SK-N-SH (cell line): Measurements from ENCODE around the gene RAB6B.

Experiments
- CHD2 ChIP-seq: fragments of 150-350 bp; IDR thresholded peaks from 2 replicates; pipeline ENCODE4 v1.6.1; 2018; ENCODE audit warnings: low read length; ENCODE audit not compliant: partially characterized antibody
- ELF1 ChIP-seq: IDR thresholded peaks from 2 replicates; pipeline ENCODE4 v1.4.0; 2012
- EP300 ChIP-seq, 2 experiments: IDR thresholded peaks; 2 replicates each; pipeline versions ENCODE4 v1.4.0 to v1.6.1; 2012; ENCODE audit warnings: borderline replicate concordance in 1 of 2, low read depth in 1 of 2, low read length in 1 of 2
- MAX ChIP-seq: IDR thresholded peaks from 2 replicates; pipeline ENCODE4 v1.4.0; 2012; ENCODE audit warnings: low read depth
- MXI1 ChIP-seq: IDR thresholded peaks from 2 replicates; pipeline ENCODE4 v1.6.1; 2012; ENCODE audit warnings: mild to moderate bottlenecking, low read depth, low read length, improper control_type of control experiment
- NFIC ChIP-seq: IDR thresholded peaks from 2 replicates; pipeline ENCODE4 v1.4.0; 2012; ENCODE audit warnings: borderline replicate concordance
- POLR2AphosphoS5 ChIP-seq: IDR thresholded peaks from 2 replicates; pipeline ENCODE4 v1.6.1; 2012; ENCODE audit warnings: low read depth, low read length
- RAD21 ChIP-seq: IDR thresholded peaks from 2 replicates; pipeline ENCODE4 v1.6.1; 2012; ENCODE audit warnings: mild to moderate bottlenecking, low read length
- USF2 ChIP-seq: fragments of 150-350 bp; IDR thresholded peaks from 2 replicates; pipeline ENCODE4 v1.6.1; 2017; ENCODE audit warnings: antibody characterized with exemption, low read length, low read depth, borderline replicate concordance
- YY1 ChIP-seq: IDR thresholded peaks from 2 replicates; pipeline ENCODE4 v1.4.0; 2012; ENCODE audit warnings: low read depth, mild to moderate bottlenecking
- TF ChIP-seq, protein P1 (sequence below): IDR thresholded peaks from 2 replicates; pipeline ENCODE4 v1.4.0; 2012; ENCODE audit warnings: low read depth, borderline replicate concordance
- TF ChIP-seq, protein P2 (sequence below): fragments of 200-600 bp; sonication (generic); IDR thresholded peaks from 2 replicates; pipeline ENCODE4 v1.6.1; 2017; ENCODE audit warnings: antibody characterized with exemption, mild to moderate bottlenecking, moderate library complexity

GRCh38 chr3:133782454-133782853 is 113.2 kb downstream of the RAB6B start:
- no peak for TF ChIP-seq MXI1
- TF ChIP-seq, protein P1, sequence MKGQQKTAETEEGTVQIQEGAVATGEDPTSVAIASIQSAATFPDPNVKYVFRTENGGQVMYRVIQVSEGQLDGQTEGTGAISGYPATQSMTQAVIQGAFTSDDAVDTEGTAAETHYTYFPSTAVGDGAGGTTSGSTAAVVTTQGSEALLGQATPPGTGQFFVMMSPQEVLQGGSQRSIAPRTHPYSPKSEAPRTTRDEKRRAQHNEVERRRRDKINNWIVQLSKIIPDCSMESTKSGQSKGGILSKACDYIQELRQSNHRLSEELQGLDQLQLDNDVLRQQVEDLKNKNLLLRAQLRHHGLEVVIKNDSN, result no peak
- TF ChIP-seq USF2, result no peak
- TF ChIP-seq, protein P2, sequence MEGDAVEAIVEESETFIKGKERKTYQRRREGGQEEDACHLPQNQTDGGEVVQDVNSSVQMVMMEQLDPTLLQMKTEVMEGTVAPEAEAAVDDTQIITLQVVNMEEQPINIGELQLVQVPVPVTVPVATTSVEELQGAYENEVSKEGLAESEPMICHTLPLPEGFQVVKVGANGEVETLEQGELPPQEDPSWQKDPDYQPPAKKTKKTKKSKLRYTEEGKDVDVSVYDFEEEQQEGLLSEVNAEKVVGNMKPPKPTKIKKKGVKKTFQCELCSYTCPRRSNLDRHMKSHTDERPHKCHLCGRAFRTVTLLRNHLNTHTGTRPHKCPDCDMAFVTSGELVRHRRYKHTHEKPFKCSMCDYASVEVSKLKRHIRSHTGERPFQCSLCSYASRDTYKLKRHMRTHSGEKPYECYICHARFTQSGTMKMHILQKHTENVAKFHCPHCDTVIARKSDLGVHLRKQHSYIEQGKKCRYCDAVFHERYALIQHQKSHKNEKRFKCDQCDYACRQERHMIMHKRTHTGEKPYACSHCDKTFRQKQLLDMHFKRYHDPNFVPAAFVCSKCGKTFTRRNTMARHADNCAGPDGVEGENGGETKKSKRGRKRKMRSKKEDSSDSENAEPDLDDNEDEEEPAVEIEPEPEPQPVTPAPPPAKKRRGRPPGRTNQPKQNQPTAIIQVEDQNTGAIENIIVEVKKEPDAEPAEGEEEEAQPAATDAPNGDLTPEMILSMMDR, result no peak
- no peak for TF ChIP-seq RAD21
- TF ChIP-seq NFIC, result no peak
- TF ChIP-seq YY1, result no peak
- TF ChIP-seq ELF1, result no peak
- no peak for TF ChIP-seq MAX
- no peak for TF ChIP-seq CHD2
- TF ChIP-seq POLR2AphosphoS5, result no peak
- TF ChIP-seq EP300 (IDR thresholded peaks at IDR 0.05; ENCODE audit: borderline replicate concordance in 1 of 2, low read depth in 1 of 2, low read length in 1 of 2), result no peak
